H9 (cell line): ENCODE results near the gene DNAJC15. TPM values are rescaled to one million over a fixed set of nuclear protein-coding genes. Genes with fewer than 3 reads are reported as not detected.

Experiments used
- DNase-seq: peaks from one replicate; pipeline ENCODE4 v3.0.0-alpha.2; 2017
- H2AFZ ChIP-seq: one replicate; pipeline ENCODE4 v1.6.1; 2013; ENCODE audit warnings: mild to moderate bottlenecking, low read length, control low read depth, moderate library complexity
- H2AK5ac ChIP-seq: 2 replicates; pipeline ENCODE4 v1.6.1; 2013; ENCODE audit warnings: low read length, control low read depth, mixed read lengths; ENCODE audit not compliant: insufficient read length
- H2BK120ac ChIP-seq: one replicate; pipeline ENCODE4 v1.6.1; 2013; ENCODE audit warnings: low read depth, mild to moderate bottlenecking, low read length, control low read depth, inconsistent platforms; ENCODE audit not compliant: poor library complexity, severe bottlenecking
- H2BK12ac ChIP-seq: 2 replicates; pipeline ENCODE4 v1.6.1; 2013; ENCODE audit warnings: low read length, control low read depth, mixed read lengths, low read depth; ENCODE audit not compliant: insufficient read length
- H2BK15ac ChIP-seq: 2 replicates; pipeline ENCODE4 v1.6.1; 2013; ENCODE audit warnings: low read depth, low read length, control low read depth
- H2BK20ac ChIP-seq: one replicate; pipeline ENCODE4 v1.6.1; 2013; ENCODE audit warnings: low read depth, mild to moderate bottlenecking, low read length, control low read depth, inconsistent platforms; ENCODE audit not compliant: poor library complexity, severe bottlenecking
- H2BK5ac ChIP-seq: 2 replicates; pipeline ENCODE4 v1.6.1; 2013; ENCODE audit warnings: low read length, control low read depth, mixed read lengths; ENCODE audit not compliant: insufficient read length
- H3K14ac ChIP-seq: 2 replicates; pipeline ENCODE4 v1.6.1; 2013; ENCODE audit warnings: low read length, control low read depth; ENCODE audit not compliant: insufficient read depth
- H3K18ac ChIP-seq: 2 replicates; pipeline ENCODE4 v1.6.1; 2013; ENCODE audit warnings: low read depth, mild to moderate bottlenecking, mixed read lengths, low read length, control low read depth; ENCODE audit not compliant: insufficient read length
- H3K23ac ChIP-seq: 2 replicates; pipeline ENCODE4 v1.6.1; 2013; ENCODE audit warnings: low read length, control low read depth, mixed read lengths, low read depth; ENCODE audit not compliant: insufficient read length
- H3K23me2 ChIP-seq: 2 replicates; pipeline ENCODE4 v1.6.1; 2013; ENCODE audit warnings: low read depth, mild to moderate bottlenecking, mixed read lengths, low read length, control low read depth; ENCODE audit not compliant: insufficient read length, poor library complexity, severe bottlenecking
- H3K27ac ChIP-seq: 2 replicates; pipeline ENCODE4 v1.5.1; 2013; ENCODE audit warnings: low read length, control low read depth, mixed read lengths, low read depth; ENCODE audit not compliant: insufficient read length
- H3K27me3 ChIP-seq: 2 replicates; pipeline ENCODE4 v1.6.1; 2013; ENCODE audit warnings: low read length, control low read depth, inconsistent platforms; ENCODE audit not compliant: insufficient read depth
- H3K4ac ChIP-seq: 2 replicates; pipeline ENCODE4 v1.6.1; 2013; ENCODE audit warnings: low read depth, mild to moderate bottlenecking, control low read depth, inconsistent platforms, low read length, moderate library complexity
- H3K4me1 ChIP-seq: 2 replicates; pipeline ENCODE4 v1.6.1; 2013; ENCODE audit warnings: low read length, control low read depth, inconsistent platforms; ENCODE audit not compliant: insufficient read depth
- H3K4me2 ChIP-seq: 2 replicates; pipeline ENCODE4 v1.6.1; 2013; ENCODE audit warnings: low read length, control low read depth, mixed read lengths; ENCODE audit not compliant: insufficient read length, insufficient read depth
- H3K56ac ChIP-seq: 2 replicates; pipeline ENCODE4 v1.6.1; 2013; ENCODE audit warnings: low read depth, mild to moderate bottlenecking, mixed read lengths, low read length, control low read depth; ENCODE audit not compliant: insufficient read length
- H3K79me1 ChIP-seq: 2 replicates; pipeline ENCODE4 v1.6.1; 2013; ENCODE audit warnings: low read depth, mild to moderate bottlenecking, moderate library complexity, low read length, control low read depth, inconsistent platforms; ENCODE audit not compliant: insufficient read depth, poor library complexity, severe bottlenecking
- H3K79me2 ChIP-seq: 2 replicates; pipeline ENCODE4 v1.6.1; 2013; ENCODE audit warnings: low read length, control low read depth, inconsistent platforms; ENCODE audit not compliant: insufficient read depth
- H3K9ac ChIP-seq: 2 replicates; pipeline ENCODE4 v1.6.1; 2013; ENCODE audit warnings: low read length, control low read depth, mixed read lengths; ENCODE audit not compliant: insufficient read length; ENCODE audit errors: extremely low read depth
- H3K9me3 ChIP-seq: one replicate; pipeline ENCODE4 v1.6.1; 2013; ENCODE audit warnings: low read depth, low read length, inconsistent platforms; ENCODE audit not compliant: control insufficient read depth
- H3T11ph ChIP-seq: one replicate; pipeline ENCODE4 v1.6.1; 2013; ENCODE audit warnings: mild to moderate bottlenecking, low read length, control low read depth, inconsistent platforms
- H4K20me1 ChIP-seq: one replicate; pipeline ENCODE4 v1.6.1; 2013; ENCODE audit not compliant: control insufficient read depth, insufficient read length, insufficient read depth
- H4K5ac ChIP-seq: 2 replicates; pipeline ENCODE4 v1.6.1; 2013; ENCODE audit warnings: low read depth, mild to moderate bottlenecking, mixed read lengths, low read length, control low read depth; ENCODE audit not compliant: insufficient read length
- H4K8ac ChIP-seq: replicated peaks from 2 replicates; pipeline ENCODE4 v1.6.1; 2013; ENCODE audit warnings: low read length, control low read depth, mixed read lengths, low read depth; ENCODE audit not compliant: insufficient read length
- H4K91ac ChIP-seq: 2 replicates; pipeline ENCODE4 v1.6.1; 2013; ENCODE audit warnings: low read depth, mild to moderate bottlenecking, moderate library complexity, mixed read lengths, low read length, control low read depth; ENCODE audit not compliant: insufficient read length
- H3K27ac Mint-ChIP-seq, 3 experiments: 2 replicates in 2 of 3; 3 replicates in 1 of 3; pipeline ENCODE4 v1.8.0; 2020 to 2021; ENCODE audit warnings: mixed read lengths in 3 of 3, mild to moderate bottlenecking in 1 of 3, moderate library complexity in 1 of 3
- H3K27me3 Mint-ChIP-seq: 2 replicates; pipeline ENCODE4 v1.8.0; 2021; ENCODE audit warnings: low read depth, mild to moderate bottlenecking, moderate library complexity, mixed read lengths
- H3K36me3 Mint-ChIP-seq, 3 experiments: 2 replicates in 2 of 3; 3 replicates in 1 of 3; pipeline ENCODE4 v1.8.0; 2020 to 2021; ENCODE audit warnings: low read depth in 3 of 3, mixed read lengths in 3 of 3; ENCODE audit not compliant: insufficient read depth in 1 of 3
- H3K4me1 Mint-ChIP-seq, 2 experiments: 2 replicates each; pipeline ENCODE4 v1.8.0; 2020; ENCODE audit warnings: mixed read lengths in 2 of 2
- H3K4me3 Mint-ChIP-seq, 2 experiments: 2 replicates in 1 of 2; 3 replicates in 1 of 2; pipeline ENCODE4 v1.8.0; 2020 to 2021; ENCODE audit warnings: mild to moderate bottlenecking in 2 of 2, mixed read lengths in 2 of 2, moderate library complexity in 1 of 2
- H3K9me3 Mint-ChIP-seq, 2 experiments: 2 replicates in 1 of 2; 3 replicates in 1 of 2; pipeline ENCODE4 v1.8.0; 2020; ENCODE audit warnings: mild to moderate bottlenecking in 2 of 2, mixed read lengths in 2 of 2, moderate library complexity in 1 of 2
- CTCF ChIP-seq: fragments of 200-600 bp; sonication (generic); conservative IDR thresholded peaks from 3 replicates; pipeline ENCODE4 v1.8.0; 2021; ENCODE audit warnings: antibody characterized with exemption, mild to moderate bottlenecking
- WGBS: extraction: QIAGEN DNeasy Blood & Tissue Kit; methylation state at CpG from one replicate; pipeline ENCODE4 v1.1.7; 2013; ENCODE audit warnings: missing lambda C conversion rate, low lambda C conversion rate, mixed read lengths; ENCODE audit not compliant: insufficient read length; ENCODE audit errors: extremely low coverage; 5-methylcytosine and 5-hydroxymethylcytosine counted together
- total RNA-seq: library from RNA; stranded (reverse); gene quantifications from 2 replicates; pipeline ENCODE4 v1.2.1, GENCODE V29; 2021

Gene DNAJC15
- total RNA-seq, 1 experiment from 2014 or later, result 13.4 TPM

GRCh38 chr13:43135516-43135915 is 112.1 kb downstream of the DNAJC15 start:
- Histone ChIP-seq H2AK5ac (no peak overlapping the region), H2BK15ac (no peak overlapping the region), H4K91ac (no peak overlapping the region), H3K4me2 (no peak overlapping the region), H3K9ac (no peak overlapping the region), H3K79me2 (no peaks in the 10 kb centered on the region), H3K9me3 (no peaks in the 10 kb centered on the region), H3K79me1 (no peaks in the 10 kb centered on the region), H3K18ac (no peak overlapping the region), H2BK5ac (no peak overlapping the region), H3K56ac (no peak overlapping the region), H3K27ac (no peak overlapping the region), H3K14ac (no peak overlapping the region), H4K20me1 (no peaks in the 10 kb centered on the region), H3T11ph (no peak overlapping the region), H4K8ac (no peak overlapping the region), H3K27me3 (no peaks in the 10 kb centered on the region), H2BK12ac (no peak overlapping the region), H3K4ac (no peak overlapping the region), H2AFZ (no peak overlapping the region), H4K5ac (no peak overlapping the region), H3K4me1 (peaks cover 10% of the 10 kb centered on the region), H2BK20ac (no peak overlapping the region), H3K23me2 (no peaks in the 10 kb centered on the region), H2BK120ac (no peak overlapping the region), H3K23ac (no peak overlapping the region)
- H3K36me3 Mint-ChIP-seq, result no peaks in the 10 kb centered on the region
- H3K9me3 Mint-ChIP-seq, result no peaks in the 10 kb centered on the region
- H3K4me1 Mint-ChIP-seq, result peaks cover 48 to 56% of the 10 kb centered on the region in 2 experiments
- H3K27ac Mint-ChIP-seq, result no peak overlapping the region
- no peak for TF ChIP-seq CTCF
- H3K27me3 Mint-ChIP-seq, result no peaks in the 10 kb centered on the region
- DNase-seq, result no peak
- no peak overlapping the region for H3K4me3 Mint-ChIP-seq
- WGBS, result no CpG with 5 or more reads among the region's 5 CpGs
